ENCODE data around the gene PTPRM. TPM values are rescaled to one million over a fixed set of nuclear protein-coding genes. Genes with fewer than 3 reads are reported as not detected.

PTPRM gene
- total RNA-seq, 1 experiment from 2014 or later = 1.6 TPM

- Histone ChIP-seq H3K27me3 (ENCODE audit: control insufficient read depth, insufficient read depth, low read length) (no peaks in the 10 kb centered on the region), H3K36me3 (ENCODE audit: control insufficient read depth, insufficient read depth, low read length) (no peaks in the 10 kb centered on the region), H3K9me3 (ENCODE audit: control insufficient read depth, insufficient read depth, low read depth, low read length) (no peaks in the 10 kb centered on the region), H3K4me1 (ENCODE audit: control insufficient read depth, insufficient read depth, low read length) (peaks cover 4% of the 10 kb centered on the region), H3K4me3 (ENCODE audit: low read depth in 2 of 2, low read length in 2 of 2) (no peak overlapping the region), H3K27ac (ENCODE audit: low read length) (no peak overlapping the region)
- in situ Hi-C loops (cut with HindIII; ENCODE audit: low pct_unique_long_range_greater_than_20kb, low sequenced_read_pairs) (no loop called here), intact Hi-C loops (cut with micrococcal nuclease; ENCODE audit: unreplicated experiment) (no loop called here)
- no peak for TF ChIP-seq SIN3A (IDR thresholded peaks at IDR 0.05; ENCODE audit: borderline replicate concordance, insufficient read depth, low read depth, low read length)
- TF ChIP-seq POLR2AphosphoS5 (IDR thresholded peaks at IDR 0.05; ENCODE audit: low read depth, low read length) = no peak
- no peak for TF ChIP-seq REST (IDR thresholded peaks at IDR 0.05; ENCODE audit: insufficient read depth in 1 of 2, low read depth in 2 of 2, low read length in 1 of 2)
- TF ChIP-seq CTCF (IDR thresholded peaks at IDR 0.05) = no peak
- no peak for TF ChIP-seq TCF7L2 (IDR thresholded peaks at IDR 0.05; ENCODE audit: low read depth, low read length)
- POLR2A ChIA-PET = no interaction called here
- CTCF ChIA-PET = interaction anchor here (0.7 kb wide), 1 partner anchor 256 kb away, joined by 9 read pairs; no protein-coding TSS in a partner anchor
- BruUV-seq (replicated peaks) = no TSS peak
- ATAC-seq (peak; percentile 15; the same call in 1 of the 2 replicates), DNase-seq (ENCODE audit: low read depth, low spot score) (no peak)
Measured at GRCh38 chr18:8424481-8424880, 857.4 kb downstream of the PTPRM start.

DNA sequence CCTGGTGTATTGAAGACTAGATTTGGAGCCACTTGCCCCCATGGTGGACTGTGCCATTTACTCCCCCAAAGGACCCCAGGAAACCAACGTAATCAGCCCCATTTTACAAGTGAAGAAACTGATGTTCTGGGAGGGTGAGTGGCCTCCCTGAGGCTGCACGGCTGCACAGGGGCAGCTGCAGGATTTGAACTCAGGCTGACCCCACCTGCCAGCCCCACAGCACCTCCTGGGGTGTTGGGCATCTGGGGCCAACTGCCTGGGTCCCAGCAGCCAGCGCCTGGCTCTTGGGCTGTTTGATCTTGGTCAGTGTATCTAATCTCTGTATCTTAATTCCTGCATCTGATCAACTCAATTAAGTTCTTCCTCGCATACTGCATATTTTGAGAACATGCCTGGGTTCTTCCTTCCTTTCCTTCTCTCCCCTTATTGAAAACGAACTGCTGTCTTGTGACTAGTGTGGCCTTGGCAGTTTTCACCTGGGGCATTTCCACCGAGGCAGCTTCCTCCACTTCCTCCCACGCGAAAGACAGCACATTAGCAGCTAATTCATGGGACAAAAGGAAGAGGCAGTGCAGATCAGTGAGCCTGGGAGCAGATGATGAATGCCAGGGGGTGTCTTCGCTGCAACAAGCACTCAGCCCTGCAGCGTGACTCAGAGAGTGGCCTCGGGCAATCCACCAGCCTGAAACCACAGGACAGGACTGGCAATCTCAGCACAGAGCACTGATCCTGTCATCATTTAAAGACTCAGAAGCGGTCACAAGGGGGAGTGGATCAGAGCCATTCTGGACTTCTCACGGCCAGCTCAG lies 858.0 kb downstream of the PTPRM start:
- H3K9me3 ChIP-seq (ENCODE audit: control insufficient read depth, insufficient read depth, low read depth, low read length) = no peaks in the 10 kb centered on the region
- BruUV-seq (replicated peaks) = no TSS peak
- DNase-seq (ENCODE audit: low read depth, low spot score) (no peak), ATAC-seq (peak; percentile 78)
- CTCF ChIA-PET = no interaction called here
- in situ Hi-C loops (cut with HindIII; ENCODE audit: low pct_unique_long_range_greater_than_20kb, low sequenced_read_pairs) = no loop called here
- peaks cover 4% of the 10 kb centered on the region for H3K4me1 ChIP-seq (ENCODE audit: control insufficient read depth, insufficient read depth, low read length)
- intact Hi-C loops (cut with micrococcal nuclease; ENCODE audit: unreplicated experiment) = no loop called here
- POLR2A ChIA-PET = interaction anchor here (0.6 kb wide), 1 partner anchor 1157 kb away, joined by 3 read pairs; no protein-coding TSS in a partner anchor
- no peaks in the 10 kb centered on the region for H3K36me3 ChIP-seq (ENCODE audit: control insufficient read depth, insufficient read depth, low read length)
- no peak overlapping the region for H3K4me3 ChIP-seq (ENCODE audit: low read depth in 2 of 2, low read length in 2 of 2)
- H3K27me3 ChIP-seq (ENCODE audit: control insufficient read depth, insufficient read depth, low read length) = no peaks in the 10 kb centered on the region
- TF ChIP-seq CTCF (IDR thresholded peaks at IDR 0.05) (no peak), TCF7L2 (IDR thresholded peaks at IDR 0.05; ENCODE audit: low read depth, low read length) (0 out of 2 replicates have a peak, but pooled peaks have one; percentile 46)
- no peak overlapping the region for H3K27ac ChIP-seq (ENCODE audit: low read length)

All from Panc1 (cell line).